Measurements from ENCODE around the gene PPP2R3B. TPM values are rescaled to one million over a fixed set of nuclear protein-coding genes. Genes with fewer than 3 reads are reported as not detected.

Gene PPP2R3B
- total and polyA plus RNA-seq, 2 of the 4 experiments (the other 2 are of a cell fraction) = 13.2 to 13.3 TPM

GRCh38 chrX:400258-400657 lies 13.6 kb upstream of the PPP2R3B start:
- no peak overlapping the region for H3K4ac ChIP-seq (ENCODE audit: low read depth, low read length)
- no peak for DNase-seq
- in situ Hi-C loops (cut with MboI; ENCODE audit: low sequenced_read_pairs) = no loop called here

More at GRCh38 chrX:400258-400657, 13.6 kb upstream of the PPP2R3B start:
- Histone ChIP-seq H2BK20ac (ENCODE audit: low read depth, low read length) (no peak overlapping the region), H3K9me1 (ENCODE audit: insufficient read depth, low read length) (no peaks in the 10 kb centered on the region), H3K79me1 (ENCODE audit: low read depth in 1 of 2, low read length in 2 of 2) (no peaks in the 10 kb centered on the region), H3K27ac (ENCODE audit: insufficient read depth, low read length) (no peak overlapping the region), H3K4me3 (ENCODE audit: insufficient read depth, low read depth, low read length) (no peak overlapping the region), H3K56ac (ENCODE audit: extremely low read depth, insufficient read depth, low read length) (no peak overlapping the region), H3K36me3 (ENCODE audit: control insufficient read depth, insufficient read depth, low read length) (no peaks in the 10 kb centered on the region), H3K9me3 (ENCODE audit: control insufficient read depth, insufficient read depth, low read length) (no peaks in the 10 kb centered on the region; the same call in 1 of the 2 replicates), H3K4me2 (ENCODE audit: low read depth, low read length) (no peak overlapping the region), H3K14ac (replicated peaks; ENCODE audit: low read depth, low read length) (no peak overlapping the region), H3K23ac (ENCODE audit: low read depth, low read length) (no peak overlapping the region), H3K18ac (ENCODE audit: low read depth, low read length) (no peak overlapping the region), H2AK9ac (replicated peaks; ENCODE audit: low read depth, low read length, poor library complexity) (no peak overlapping the region), H3K27me3 (ENCODE audit: control insufficient read depth, insufficient read depth, low read length) (no peaks in the 10 kb centered on the region), H2BK120ac (ENCODE audit: low read depth, low read length) (no peak overlapping the region), H2BK15ac (ENCODE audit: low read depth, low read length) (no peak overlapping the region), H2BK5ac (ENCODE audit: low read depth, low read length, poor library complexity, severe bottlenecking) (no peak overlapping the region), H4K91ac (ENCODE audit: insufficient read depth, low read depth, low read length) (no peak overlapping the region), H3K9ac (ENCODE audit: low read depth, low read length) (no peak overlapping the region), H2AFZ (replicated peaks; ENCODE audit: low read length, poor library complexity) (no peak overlapping the region), H2AK5ac (ENCODE audit: low read depth, low read length) (no peak overlapping the region), H4K20me1 (ENCODE audit: insufficient read depth, low read length) (no peaks in the 10 kb centered on the region), H3K4me1 (ENCODE audit: control insufficient read depth, insufficient read depth, low read length) (no peaks in the 10 kb centered on the region), H4K5ac (ENCODE audit: low read depth, low read length) (no peak overlapping the region), H4K8ac (ENCODE audit: low read depth in 2 of 2, low read length in 2 of 2) (no peak overlapping the region)
- intact Hi-C loops (cut with micrococcal nuclease) = no loop called here
- no TSS peak for BruUV-seq (replicated peaks)
- WGBS, 2 experiments (ENCODE audit: extremely low coverage in 2 of 2, insufficient read length in 1 of 2) = 84% methylated on average over 7 of the region's 15 CpGs; no CpG with 5 or more reads in 1 of the 2 experiments
- dilution Hi-C loops (cut with HindIII; ENCODE audit: low sequenced_read_pairs, unreplicated experiment) = no loop called here
- TF ChIP-seq SMC3 (IDR thresholded peaks at IDR 0.05; ENCODE audit: low read depth, low read length) (no peak), CHD1 (IDR thresholded peaks at IDR 0.05; ENCODE audit: low read depth, low read length) (no peak), RAD21 (IDR thresholded peaks at IDR 0.05; ENCODE audit: low read length) (no peak)
- no peak for ATAC-seq (ENCODE audit: low read depth)
- ChIA-PET POLR2A (ENCODE audit: unreplicated experiment) (no interaction called here), CTCF (no interaction called here)
